Measurements from ENCODE around the gene C16orf74.
A peak's percentile ranks its signal among the peaks of the same experiment; 100 is the strongest.

The C16orf74 gene

GRCh38 chr16:85774136-85774535 lies 23.2 kb upstream of the C16orf74 start:
- DNase-seq (ENCODE audit: low spot score): no peak

GRCh38 chr16:85773044-85773443 lies 22.1 kb upstream of the C16orf74 start:
- DNase-seq (ENCODE audit: low spot score): no peak

GRCh38 chr16:85770741-85771140 lies 19.8 kb upstream of the C16orf74 start:
- no peak for DNase-seq (ENCODE audit: low spot score)

GRCh38 chr16:85768199-85768598 lies 17.3 kb upstream of the C16orf74 start:
- no peak for DNase-seq (ENCODE audit: low spot score)

GRCh38 chr16:85767531-85767930 lies 16.6 kb upstream of the C16orf74 start:
- no peak for DNase-seq (ENCODE audit: low spot score)

GRCh38 chr16:85765767-85766166 lies 14.9 kb upstream of the C16orf74 start:
- no peak for DNase-seq (ENCODE audit: low spot score)

GRCh38 chr16:85765211-85765610 lies 14.3 kb upstream of the C16orf74 start:
- no peak for DNase-seq (ENCODE audit: low spot score)

- no peak for DNase-seq (ENCODE audit: low spot score)
Measured at GRCh38 chr16:85763616-85764015, 12.7 kb upstream of the C16orf74 start.

- no peak for DNase-seq (ENCODE audit: low spot score)
Measured at GRCh38 chr16:85762970-85763369, 12.1 kb upstream of the C16orf74 start.

GRCh38 chr16:85761861-85762260 lies 11.0 kb upstream of the C16orf74 start:
- no peak for DNase-seq (ENCODE audit: low spot score)

GRCh38 chr16:85759631-85760419 lies 8.9 kb upstream of the C16orf74 start:
- peak; percentile 65 for DNase-seq (ENCODE audit: low spot score)

- no peak for DNase-seq (ENCODE audit: low spot score)
Measured at GRCh38 chr16:85759136-85759535, 8.2 kb upstream of the C16orf74 start.

GRCh38 chr16:85757341-85757822 lies 6.5 kb upstream of the C16orf74 start:
- DNase-seq (ENCODE audit: low spot score): no peak

GRCh38 chr16:85755929-85756768 lies 5.3 kb upstream of the C16orf74 start:
- DNase-seq (ENCODE audit: low spot score): no peak

GRCh38 chr16:85754413-85754812 lies 3.5 kb upstream of the C16orf74 start:
- no peak for DNase-seq (ENCODE audit: low spot score)

- no peak for DNase-seq (ENCODE audit: low spot score)
Measured at GRCh38 chr16:85753976-85754375, 3.1 kb upstream of the C16orf74 start.

GRCh38 chr16:85753559-85753958 lies 2.7 kb upstream of the C16orf74 start:
- no peak for DNase-seq (ENCODE audit: low spot score)

- DNase-seq (ENCODE audit: low spot score): peak; percentile 85
Measured at GRCh38 chr16:85752511-85753420, 1.9 kb upstream of the C16orf74 start.

GRCh38 chr16:85751698-85752501 lies 1.0 kb upstream of the C16orf74 start:
- DNase-seq (ENCODE audit: low spot score): no peak

- no peak for DNase-seq (ENCODE audit: low spot score)
Measured at GRCh38 chr16:85750146-85750826, 610 bp downstream of the C16orf74 start.

- no peak for DNase-seq (ENCODE audit: low spot score)
Measured at GRCh38 chr16:85749771-85750145, 1.1 kb downstream of the C16orf74 start.
